Measurements from ENCODE around the gene PRCD.

PRCD gene

GRCh38 chr17:76539631-76540271 lies at the start of gene PRCD:
Gene PRCD (plus strand): TSS chr17:76540044. CDS start chr17:76540142, 98 bp downstream.
- no peak for DNase-seq

- no peak for DNase-seq
Observed at GRCh38 chr17:76490112-76490710, 49.6 kb upstream of the PRCD start.

GRCh38 chr17:76491271-76492122 lies 48.3 kb upstream of the PRCD start:
- DNase-seq = no peak

- DNase-seq = no peak
Observed at GRCh38 chr17:76492123-76492988, 47.5 kb upstream of the PRCD start.

GRCh38 chr17:76492989-76493501 lies 46.8 kb upstream of the PRCD start:
- DNase-seq = no peak

- no peak for DNase-seq
Observed at GRCh38 chr17:76493505-76494167, 46.2 kb upstream of the PRCD start.

- no peak for DNase-seq
Observed at GRCh38 chr17:76495663-76496400, 44.0 kb upstream of the PRCD start.

- DNase-seq = no peak
Observed at GRCh38 chr17:76496464-76496863, 43.4 kb upstream of the PRCD start.

GRCh38 chr17:76497699-76497978 lies 42.2 kb upstream of the PRCD start:
- DNase-seq = no peak

GRCh38 chr17:76497979-76498875 lies 41.6 kb upstream of the PRCD start:
- DNase-seq = no peak

GRCh38 chr17:76498876-76499251 lies 41.0 kb upstream of the PRCD start:
- DNase-seq = no peak

GRCh38 chr17:76499267-76499667 lies 40.6 kb upstream of the PRCD start:
- DNase-seq = no peak

GRCh38 chr17:76500074-76500746 lies 39.6 kb upstream of the PRCD start:
- DNase-seq = no peak

GRCh38 chr17:76500747-76501017 lies 39.2 kb upstream of the PRCD start:
- no peak for DNase-seq

GRCh38 chr17:76501018-76501826 lies 38.6 kb upstream of the PRCD start, which contains the start of gene RHBDF2:
Gene RHBDF2 (minus strand): TSS chr17:76501423. CDS start chr17:76481524, 19,899 bp downstream.
- DNase-seq = peak; percentile 61

GRCh38 chr17:76501827-76502307 lies 38.0 kb upstream of the PRCD start:
- no peak for DNase-seq

- DNase-seq = no peak
Observed at GRCh38 chr17:76502341-76503211, 37.3 kb upstream of the PRCD start.

GRCh38 chr17:76504117-76504516 lies 35.7 kb upstream of the PRCD start:
- DNase-seq = no peak
